Testis (tissue), 3 donors: ENCODE results near the gene LAMA3. TPM values are rescaled to one million over a fixed set of nuclear protein-coding genes. Genes with fewer than 3 reads are reported as not detected.

ENCODE experiments used
- DNase-seq: peaks from one replicate; pipeline ENCODE4 v3.0.0-alpha.2; 2019
- H3K27ac ChIP-seq, 2 donors: fragments of 200-600 bp; sonication (generic); one replicate each; pipeline ENCODE4 v1.5.1; 2019
- H3K27me3 ChIP-seq: fragments of 200-600 bp; sonication (generic); one replicate; pipeline ENCODE4 v1.5.1; 2019
- H3K36me3 ChIP-seq: fragments of 200-600 bp; sonication (generic); one replicate; pipeline ENCODE4 v1.5.1; 2017; ENCODE audit warnings: low read depth; ENCODE audit errors: missing control alignments
- H3K4me1 ChIP-seq: fragments of 200-600 bp; sonication (generic); one replicate; pipeline ENCODE4 v1.5.1; 2019
- H3K4me3 ChIP-seq, 2 donors: fragments of 200-600 bp; sonication (generic); one replicate each; pipeline ENCODE4 v1.5.1; 2017 to 2019
- H3K9me3 ChIP-seq: fragments of 200-600 bp; sonication (generic); one replicate; pipeline ENCODE4 v1.5.1; 2017
- CTCF ChIP-seq, 3 experiments: fragments of 450-650 bp in 2 of 3; fragments of 200-600 bp in 1 of 3; sonication (generic) in 1 of 3; IDR thresholded peaks; one replicate each; pipeline ENCODE4 v1.5.1; 2016 to 2019; ENCODE audit warnings: antibody characterized with exemption in 3 of 3, mild to moderate bottlenecking in 2 of 3, moderate library complexity in 1 of 3
- POLR2A ChIP-seq: fragments of 450-650 bp; IDR thresholded peaks from one replicate; pipeline ENCODE4 v1.6.1; 2017; ENCODE audit warnings: antibody characterized with exemption, mild to moderate bottlenecking, moderate library complexity
- WGBS, 2 donors: methylation state at CpG; one replicate each; pipeline ENCODE4 v1.1.5; 2018; 5-methylcytosine and 5-hydroxymethylcytosine counted together
- intact Hi-C: fragments of 100-400 bp; cut with DNase I; formaldehyde crosslinking; loops from one replicate; pipeline ENCODE4 v1.15.1; 2023; ENCODE audit warnings: low total_unique reads
- polyA plus RNA-seq: library from polyadenylated mRNA; stranded (reverse); fragments of 350-450 nt; fragmentation: Illumina TruSeq; extraction: RNeasy Lipid Tissue Mini Kit (QIAGEN cat#74804); gene quantifications from one replicate; pipeline ENCODE4 v1.2.3, GENCODE V29; 2014; ENCODE audit warnings: low read depth, low replicate concordance; ENCODE audit not compliant: insufficient read depth
- total RNA-seq, 2 donors: library from RNA; depleted of rRNA; stranded (reverse); fragments of >200 nt; gene quantifications; one replicate each; pipeline ENCODE4 v1.2.3, GENCODE V29; 2016

LAMA3 gene
- total and polyA plus RNA-seq, 3 donors from 2014 or later = 11.9 to 22.1 (median 14.1) TPM

- Histone ChIP-seq H3K27ac (no peak overlapping the region), H3K27me3 (no peaks in the 10 kb centered on the region), H3K9me3 (no peaks in the 10 kb centered on the region), H3K4me1 (no peaks in the 10 kb centered on the region), H3K4me3 (no peak overlapping the region), H3K36me3 (no peaks in the 10 kb centered on the region)
- intact Hi-C loops = no loop called here
- TF ChIP-seq CTCF (IDR thresholded peaks at IDR 0.05) (no peak), POLR2A (no peak)
- WGBS, 2 donors = 88 to 96% methylated on average over 1 of the region's 1 CpG
- no peak for DNase-seq
These were observed 15.5 kb upstream of the LAMA3 start for GRCh38 chr18:23673725-23674124.

GRCh38 chr18:23675236-23675635, 14.0 kb upstream of the LAMA3 start:
- intact Hi-C loops = no loop called here
- H3K36me3 ChIP-seq = no peaks in the 10 kb centered on the region
- TF ChIP-seq POLR2A = no peak
- H3K4me3 ChIP-seq = no peak overlapping the region
- no peak for DNase-seq
- H3K27ac ChIP-seq = peak overlapping the region in 1 of 2 donors; percentile 64
- H3K27me3 ChIP-seq = no peaks in the 10 kb centered on the region
- H3K9me3 ChIP-seq = no peaks in the 10 kb centered on the region
- no peaks in the 10 kb centered on the region for H3K4me1 ChIP-seq

GRCh38 chr18:23675896-23676295, 13.4 kb upstream of the LAMA3 start:
- H3K4me3 ChIP-seq = no peak overlapping the region
- no peaks in the 10 kb centered on the region for H3K36me3 ChIP-seq
- intact Hi-C loops = no loop called here
- H3K27me3 ChIP-seq = no peaks in the 10 kb centered on the region
- TF ChIP-seq CTCF (IDR thresholded peaks at IDR 0.05) = no peak
- no peak for TF ChIP-seq POLR2A
- no peak for DNase-seq
- no peaks in the 10 kb centered on the region for H3K9me3 ChIP-seq
- peak overlapping the region in 1 of 2 donors; percentile 64 for H3K27ac ChIP-seq
- H3K4me1 ChIP-seq = no peaks in the 10 kb centered on the region
- 75 to 89% methylated on average over 3 of the region's 3 CpGs for WGBS, 2 donors

- intact Hi-C loops = no loop called here
- no peak overlapping the region for H3K27ac ChIP-seq
- whole genome bisulfite sequencing, 2 donors = 79 to 80% methylated on average over 2 of the region's 2 CpGs
These were observed 7.2 kb upstream of the LAMA3 start for GRCh38 chr18:23682045-23682444.

GRCh38 chr18:23682472-23682871, 6.8 kb upstream of the LAMA3 start:
- Histone ChIP-seq H3K9me3 (no peaks in the 10 kb centered on the region), H3K36me3 (no peaks in the 10 kb centered on the region), H3K4me1 (no peaks in the 10 kb centered on the region), H3K4me3 (no peak overlapping the region), H3K27me3 (no peaks in the 10 kb centered on the region), H3K27ac (no peak overlapping the region)
- DNase-seq = no peak
- WGBS, 2 donors = 96 to 100% methylated on average over 1 of the region's 1 CpG
- TF ChIP-seq POLR2A = no peak
- TF ChIP-seq CTCF (IDR thresholded peaks at IDR 0.05) = no peak
- intact Hi-C loops = no loop called here

More at GRCh38 chr18:23682045-23682444, 7.2 kb upstream of the LAMA3 start:
- no peak for TF ChIP-seq CTCF (IDR thresholded peaks at IDR 0.05)
- TF ChIP-seq POLR2A = no peak
- Histone ChIP-seq H3K9me3 (no peaks in the 10 kb centered on the region), H3K27me3 (no peaks in the 10 kb centered on the region), H3K4me1 (no peaks in the 10 kb centered on the region), H3K36me3 (no peaks in the 10 kb centered on the region), H3K4me3 (no peak overlapping the region)
- DNase-seq = no peak
